Measurements from ENCODE around the gene HEXD. TPM values are rescaled to one million over a fixed set of nuclear protein-coding genes. Genes with fewer than 3 reads are reported as not detected.

HEXD gene
- total and polyA plus RNA-seq, 12 donors = 8.9 to 292 (median 43.8) TPM

DNA sequence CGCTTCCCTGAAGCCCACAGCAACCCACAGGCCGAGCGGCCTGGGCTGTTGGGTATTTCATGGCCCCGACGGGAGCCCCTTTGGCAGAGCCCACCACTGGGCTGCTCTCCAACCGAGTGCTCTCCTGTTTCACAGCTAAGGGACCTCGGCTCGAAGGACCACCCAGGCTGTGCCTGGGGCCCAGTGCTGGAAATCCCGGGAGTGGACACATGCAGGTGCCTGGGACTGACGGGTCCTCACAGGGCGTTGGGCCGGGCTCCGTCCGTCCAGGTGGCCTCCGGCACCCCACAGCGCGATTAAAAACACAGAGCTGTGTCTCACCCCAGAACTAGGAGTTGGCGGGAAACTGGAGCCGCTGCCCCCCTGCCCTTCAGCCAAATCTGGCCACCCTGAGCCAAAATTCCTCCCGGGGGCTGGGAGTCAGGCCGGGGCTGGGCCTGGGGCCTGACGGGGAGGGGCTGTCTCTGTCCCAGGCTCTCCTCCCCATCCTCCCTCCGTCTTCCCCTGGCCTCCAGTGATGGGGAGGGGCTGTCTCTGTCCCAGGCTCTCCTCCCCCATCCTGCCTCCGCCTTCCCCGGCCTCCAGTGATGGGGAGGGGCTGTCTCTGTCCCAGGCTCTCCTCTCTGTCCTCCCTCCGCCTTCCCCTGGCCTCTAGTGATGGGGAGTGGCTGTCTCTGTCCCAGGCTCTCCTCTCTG is 32.4 kb upstream of the HEXD start:
- Histone ChIP-seq H3K27me3 (peaks cover under 1% of the 10 kb centered on the region), H3K4me3 (no peak overlapping the region), H3K9me3 (replicated peaks in 1 of 3) (no peaks in the 10 kb centered on the region), H3K4me1 (replicated peaks in 1 of 2) (peaks cover 9 to 17% of the 10 kb centered on the region in 2 donors), H3K36me3 (replicated peaks in 1 of 2) (no peaks in the 10 kb centered on the region), H3K27ac (peak overlapping the region in 1 of 5 donors; percentile 51)
- intact Hi-C loops (cut with DNase I) = no loop called here
- 2 to 31% (median 23%) methylated on average over 7 to 26 of the region's 26 CpGs; no CpG with 5 or more reads in 1 of the 4 donors for WGBS, 4 donors
- no peak for DNase-seq
- no peak for TF ChIP-seq POLR2A (IDR thresholded peaks at IDR 0.05)
- TF ChIP-seq, protein P1, sequence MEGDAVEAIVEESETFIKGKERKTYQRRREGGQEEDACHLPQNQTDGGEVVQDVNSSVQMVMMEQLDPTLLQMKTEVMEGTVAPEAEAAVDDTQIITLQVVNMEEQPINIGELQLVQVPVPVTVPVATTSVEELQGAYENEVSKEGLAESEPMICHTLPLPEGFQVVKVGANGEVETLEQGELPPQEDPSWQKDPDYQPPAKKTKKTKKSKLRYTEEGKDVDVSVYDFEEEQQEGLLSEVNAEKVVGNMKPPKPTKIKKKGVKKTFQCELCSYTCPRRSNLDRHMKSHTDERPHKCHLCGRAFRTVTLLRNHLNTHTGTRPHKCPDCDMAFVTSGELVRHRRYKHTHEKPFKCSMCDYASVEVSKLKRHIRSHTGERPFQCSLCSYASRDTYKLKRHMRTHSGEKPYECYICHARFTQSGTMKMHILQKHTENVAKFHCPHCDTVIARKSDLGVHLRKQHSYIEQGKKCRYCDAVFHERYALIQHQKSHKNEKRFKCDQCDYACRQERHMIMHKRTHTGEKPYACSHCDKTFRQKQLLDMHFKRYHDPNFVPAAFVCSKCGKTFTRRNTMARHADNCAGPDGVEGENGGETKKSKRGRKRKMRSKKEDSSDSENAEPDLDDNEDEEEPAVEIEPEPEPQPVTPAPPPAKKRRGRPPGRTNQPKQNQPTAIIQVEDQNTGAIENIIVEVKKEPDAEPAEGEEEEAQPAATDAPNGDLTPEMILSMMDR (IDR thresholded peaks at IDR 0.05) = no peak

DNA sequence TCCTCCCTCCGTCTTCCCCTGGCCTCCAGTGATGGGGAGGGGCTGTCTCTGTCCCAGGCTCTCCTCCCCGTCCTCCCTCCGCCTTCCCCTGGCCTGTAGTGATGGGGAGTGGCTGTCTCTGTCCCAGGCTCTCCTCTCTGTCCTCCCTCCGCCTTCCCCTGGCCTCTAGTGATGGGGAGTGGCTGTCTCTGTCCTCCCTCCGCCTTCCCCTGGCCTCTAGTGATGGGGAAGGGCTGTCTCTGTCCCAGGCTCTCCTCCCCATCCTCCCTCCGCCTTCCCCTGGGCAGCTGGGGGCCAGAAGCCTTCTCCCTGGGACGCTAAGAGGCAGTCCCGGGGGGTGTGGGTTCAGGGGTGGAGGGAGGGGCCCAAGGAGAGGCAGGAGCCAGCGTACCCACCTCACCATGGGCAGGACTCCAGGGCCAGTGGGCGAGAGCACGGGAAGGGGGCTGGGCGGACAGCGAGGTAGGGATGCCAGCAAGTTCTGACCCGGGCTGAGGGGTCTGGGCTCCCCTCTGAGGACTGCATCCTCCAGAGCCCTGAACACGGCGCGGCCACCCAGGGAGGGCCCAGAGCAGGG is 31.8 kb upstream of the HEXD start:
- intact Hi-C loops (cut with DNase I) = no loop called here
- H3K4me3 ChIP-seq = no peak overlapping the region
- H3K9me3 ChIP-seq (replicated peaks in 1 of 3) = no peaks in the 10 kb centered on the region
- peaks cover 9 to 17% of the 10 kb centered on the region in 2 donors for H3K4me1 ChIP-seq (replicated peaks in 1 of 2)
- 29 to 41% (median 34%) methylated on average over 14 to 17 of the region's 17 CpGs; no CpG with 5 or more reads in 1 of the 4 donors for WGBS, 4 donors
- no peaks in the 10 kb centered on the region for H3K27me3 ChIP-seq
- no peak overlapping the region for H3K27ac ChIP-seq
- TF ChIP-seq POLR2A (IDR thresholded peaks at IDR 0.05) = no peak
- TF ChIP-seq, protein P1 (IDR thresholded peaks at IDR 0.05) = no peak
- DNase-seq = peak in 4 of 7 donors; percentile 35 to 60 (median 58)
- H3K36me3 ChIP-seq (replicated peaks in 1 of 2) = no peaks in the 10 kb centered on the region

- no peak overlapping the region for H3K27ac ChIP-seq
- no peaks in the 10 kb centered on the region for H3K27me3 ChIP-seq
- intact Hi-C loops (cut with DNase I) = no loop called here
- TF ChIP-seq POLR2A (IDR thresholded peaks at IDR 0.05) = no peak
- TF ChIP-seq, protein P1 (IDR thresholded peaks at IDR 0.05) = no peak
- peaks cover 9 to 17% of the 10 kb centered on the region in 2 donors for H3K4me1 ChIP-seq (replicated peaks in 1 of 2)
- 49 to 62% (median 59%) methylated on average over 17 to 38 of the region's 38 CpGs for WGBS, 4 donors
- H3K36me3 ChIP-seq (replicated peaks in 1 of 2) = peaks cover 0 to 3% of the 10 kb centered on the region in 2 donors
- H3K4me3 ChIP-seq = no peak overlapping the region
- no peak for DNase-seq
- H3K9me3 ChIP-seq (replicated peaks in 1 of 3) = no peaks in the 10 kb centered on the region
These were observed 31.1 kb upstream of the HEXD start for GRCh38 chr17:82386881-82387704.

DNA sequence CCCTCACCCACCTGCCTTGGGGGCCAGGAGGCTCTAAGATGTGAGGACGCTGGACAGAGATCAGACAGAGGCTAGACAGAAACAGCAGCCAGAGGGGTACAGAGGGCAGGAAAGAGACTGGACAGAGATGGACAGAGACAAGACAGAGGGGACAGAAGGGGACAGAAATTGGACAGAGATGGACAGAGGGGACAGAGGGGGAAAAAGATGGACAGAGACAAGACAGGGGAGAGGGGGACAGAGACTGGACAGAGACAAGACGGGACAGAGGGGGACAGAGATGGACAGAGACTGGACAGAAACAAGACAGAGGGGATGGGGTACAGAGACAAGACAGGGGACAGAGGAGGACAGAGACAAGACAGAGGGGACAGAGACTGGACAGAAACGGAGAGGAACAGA is 30.4 kb upstream of the HEXD start:
- peaks cover 9 to 17% of the 10 kb centered on the region in 2 donors for H3K4me1 ChIP-seq (replicated peaks in 1 of 2)
- intact Hi-C loops (cut with DNase I) = no loop called here
- no peak for DNase-seq
- no peaks in the 10 kb centered on the region for H3K27me3 ChIP-seq
- H3K36me3 ChIP-seq (replicated peaks in 1 of 2) = peaks cover 0 to 5% of the 10 kb centered on the region in 2 donors
- 51 to 63% (median 58%) methylated on average over 3 of the region's 3 CpGs for WGBS, 4 donors
- no peak overlapping the region for H3K27ac ChIP-seq
- no peak overlapping the region for H3K4me3 ChIP-seq
- H3K9me3 ChIP-seq (replicated peaks in 1 of 3) = no peaks in the 10 kb centered on the region
- TF ChIP-seq, protein P1 (IDR thresholded peaks at IDR 0.05) = no peak
